ENCODE results near the gene PRIMPOL. TPM values are rescaled to one million over a fixed set of nuclear protein-coding genes. Genes with fewer than 3 reads are reported as not detected.
"Not testable (repeated sequence)": the region's sequence is repeated elsewhere in the genome, so short reads cannot be mapped to it uniquely, and the experiment has no call there.

Gene PRIMPOL
- total RNA-seq, 4 donors from 2014 or later: 13.4 to 22.8 (median 16.6) TPM

- no peak overlapping the region for H3K4me3 ChIP-seq
Measured at GRCh38 chr4:184621518-184621917, 28.0 kb upstream of the PRIMPOL start.

GRCh38 chr4:184624504-184624903 is 25.0 kb upstream of the PRIMPOL start:
- H3K27ac ChIP-seq (replicated peaks in 1 of 4); H3K9me3 ChIP-seq; H3K4me3 ChIP-seq; intact Hi-C loops (cut with DNase I); DNase-seq (ENCODE audit: extremely low spot score); H3K4me1 ChIP-seq; H3K27me3 ChIP-seq: not testable (repeated sequence)
- H3K36me3 ChIP-seq: peaks cover 8 to 46% (median 17%) of the 10 kb centered on the region in 4 donors
- WGBS: 97% methylated on average over 3 of the region's 3 CpGs

More at GRCh38 chr4:184621518-184621917, 28.0 kb upstream of the PRIMPOL start:
- no peaks in the 10 kb centered on the region for H3K4me1 ChIP-seq
- H3K27ac ChIP-seq (replicated peaks in 1 of 4): no peak overlapping the region
- intact Hi-C loops (cut with DNase I): no loop called here
- H3K9me3 ChIP-seq: no peaks in the 10 kb centered on the region
- TF ChIP-seq CTCF (IDR thresholded peaks at IDR 0.05): no peak
- no peak for DNase-seq (ENCODE audit: extremely low spot score)
- no peaks in the 10 kb centered on the region for H3K27me3 ChIP-seq
- 76% methylated on average over 3 of the region's 3 CpGs for WGBS
- H3K36me3 ChIP-seq: peaks cover 0 to 18% (median 0%) of the 10 kb centered on the region in 4 donors

- WGBS: 91% methylated on average over 7 of the region's 7 CpGs
- intact Hi-C loops (cut with DNase I): no loop called here
Measured at GRCh38 chr4:184624972-184625554, 24.5 kb upstream of the PRIMPOL start.

GRCh38 chr4:184625783-184626596 is 23.5 kb upstream of the PRIMPOL start:
- DNase-seq (ENCODE audit: extremely low spot score); H3K9me3 ChIP-seq; H3K4me3 ChIP-seq; H3K27ac ChIP-seq (replicated peaks in 1 of 4); H3K27me3 ChIP-seq; H3K4me1 ChIP-seq; intact Hi-C loops (cut with DNase I): not testable (repeated sequence)
- H3K36me3 ChIP-seq: peaks cover 22 to 61% (median 32%) of the 10 kb centered on the region in 4 donors
- 96% methylated on average over 11 of the region's 11 CpGs for WGBS

More at GRCh38 chr4:184624972-184625554, 24.5 kb upstream of the PRIMPOL start:
- Histone ChIP-seq H3K4me3 (no peak overlapping the region), H3K36me3 (peaks cover 13 to 52% (median 23%) of the 10 kb centered on the region in 4 donors), H3K27ac (replicated peaks in 1 of 4) (no peak overlapping the region), H3K27me3 (no peaks in the 10 kb centered on the region), H3K4me1 (no peaks in the 10 kb centered on the region), H3K9me3 (no peaks in the 10 kb centered on the region)
- no peak for TF ChIP-seq POLR2AphosphoS5 (IDR thresholded peaks at IDR 0.05)
- no peak for TF ChIP-seq CTCF (IDR thresholded peaks at IDR 0.05)
- no peak for TF ChIP-seq POLR2A (IDR thresholded peaks at IDR 0.05; ENCODE audit: low read depth)
- no peak for TF ChIP-seq EP300 (IDR thresholded peaks at IDR 0.05)
- no peak for DNase-seq (ENCODE audit: extremely low spot score)

GRCh38 chr4:184628103-184628502 is 21.4 kb upstream of the PRIMPOL start:
- Histone ChIP-seq H3K4me3 (no peak overlapping the region), H3K36me3 (peaks cover 25 to 74% (median 44%) of the 10 kb centered on the region in 4 donors), H3K27me3 (no peaks in the 10 kb centered on the region), H3K4me1 (no peaks in the 10 kb centered on the region), H3K27ac (replicated peaks in 1 of 4) (no peak overlapping the region), H3K9me3 (no peaks in the 10 kb centered on the region)
- WGBS: 92% methylated on average over 4 of the region's 4 CpGs
- no peak for DNase-seq (ENCODE audit: extremely low spot score)
- intact Hi-C loops (cut with DNase I): no loop called here
- TF ChIP-seq POLR2A (IDR thresholded peaks at IDR 0.05; ENCODE audit: low read depth): no peak
- TF ChIP-seq CTCF (IDR thresholded peaks at IDR 0.05): no peak
- no peak for TF ChIP-seq EP300 (IDR thresholded peaks at IDR 0.05)
- no peak for TF ChIP-seq POLR2AphosphoS5 (IDR thresholded peaks at IDR 0.05)

Data from esophagus muscularis mucosa (tissue), 4 donors.